GM23248 (cell line): Measurements from ENCODE around the gene SGSM2. TPM values are rescaled to one million over a fixed set of nuclear protein-coding genes. Genes with fewer than 3 reads are reported as not detected.

Source experiments
- DNase-seq: peaks from one replicate; pipeline ENCODE4 v3.0.0-alpha.2; 2015
- H2AFZ ChIP-seq: fragments of 200-600 bp; sonication (generic); 2 replicates; pipeline ENCODE4 v1.6.1; 2016; ENCODE audit warnings: antibody characterized with exemption
- H3F3A ChIP-seq: fragments of 200-600 bp; sonication (generic); 2 replicates; pipeline ENCODE4 v1.6.1; 2016; ENCODE audit warnings: mild to moderate bottlenecking, antibody characterized with exemption, mixed run types; ENCODE audit not compliant: insufficient read depth
- H3K27ac ChIP-seq: fragments of 200-600 bp; sonication (generic); 2 replicates; pipeline ENCODE4 v1.5.1; 2016; ENCODE audit warnings: mild to moderate bottlenecking
- H3K27me3 ChIP-seq: fragments of 200-600 bp; sonication (generic); replicated peaks from 2 replicates; pipeline ENCODE4 v1.6.1; 2016; ENCODE audit warnings: mild to moderate bottlenecking; ENCODE audit not compliant: insufficient read depth
- H3K36me3 ChIP-seq: fragments of 200-600 bp; sonication (generic); 2 replicates; pipeline ENCODE4 v1.6.1; 2016; ENCODE audit warnings: low read depth, mild to moderate bottlenecking
- H3K4me1 ChIP-seq: fragments of 200-600 bp; sonication (generic); 2 replicates; pipeline ENCODE4 v1.6.1; 2016; ENCODE audit warnings: mild to moderate bottlenecking; ENCODE audit not compliant: insufficient read depth
- H3K4me2 ChIP-seq: fragments of 200-600 bp; sonication (generic); one replicate; pipeline ENCODE4 v1.6.1; 2016; ENCODE audit warnings: mild to moderate bottlenecking; ENCODE audit not compliant: unreplicated experiment
- H3K4me3 ChIP-seq: fragments of 200-600 bp; sonication (generic); 2 replicates; pipeline ENCODE4 v1.5.1; 2016; ENCODE audit warnings: mild to moderate bottlenecking
- H3K79me2 ChIP-seq: fragments of 200-600 bp; sonication (generic); 2 replicates; pipeline ENCODE4 v1.6.1; 2016; ENCODE audit warnings: mild to moderate bottlenecking; ENCODE audit not compliant: insufficient read depth
- H3K9ac ChIP-seq: fragments of 200-600 bp; sonication (generic); 2 replicates; pipeline ENCODE4 v1.6.1; 2016; ENCODE audit warnings: mild to moderate bottlenecking
- H3K9me2 ChIP-seq: fragments of 200-600 bp; sonication (generic); 2 replicates; pipeline ENCODE4 v1.6.1; 2016; ENCODE audit warnings: mixed run types, mild to moderate bottlenecking, moderate library complexity; ENCODE audit not compliant: insufficient read depth
- H3K9me3 ChIP-seq: fragments of 200-600 bp; sonication (generic); one replicate; pipeline ENCODE4 v1.6.1; 2017; ENCODE audit warnings: low read depth
- H4K20me1 ChIP-seq: fragments of 200-600 bp; sonication (generic); 2 replicates; pipeline ENCODE4 v1.6.0; 2016; ENCODE audit not compliant: insufficient read depth
- EZH2 ChIP-seq: fragments of 200-600 bp; sonication (generic); IDR thresholded peaks from 2 replicates; pipeline ENCODE4 v1.6.1; 2018; ENCODE audit warnings: antibody characterized with exemption, mild to moderate bottlenecking; ENCODE audit not compliant: insufficient read depth, poor library complexity, severe bottlenecking
- EZH2phosphoT487 ChIP-seq: fragments of 200-600 bp; sonication (generic); IDR thresholded peaks from 2 replicates; pipeline ENCODE4 v1.6.1; 2018; ENCODE audit warnings: antibody characterized with exemption, moderate library complexity, mild to moderate bottlenecking, low read depth; ENCODE audit not compliant: insufficient read depth
- WGBS, 2 experiments: methylation state at CpG; one replicate each; pipeline ENCODE4 v1.1.6; 2015 to 2017; ENCODE audit warnings: low lambda C conversion rate in 2 of 2, low coverage in 1 of 2; ENCODE audit errors: missing lambda C conversion rate in 2 of 2; 5-methylcytosine and 5-hydroxymethylcytosine counted together
- in situ Hi-C: fragments of 300-500 bp; cut with MboI; formaldehyde crosslinking; loops from 2 replicates; pipeline ENCODE4 v1.15.0; 2020
- polyA plus RNA-seq: library from polyadenylated mRNA; unstranded; fragments of >200 nt; fragmentation: Nextera tagmentation; extraction: Ambion mirVana; gene quantifications from 2 replicates; pipeline ENCODE4 v1.2.1, GENCODE V29; 2016
- total RNA-seq: library from RNA; depleted of rRNA; stranded (reverse); fragments of >200 nt; shearing (Covaris generic); gene quantifications from 2 replicates; pipeline ENCODE4 v1.2.3, GENCODE V29; 2014

SGSM2 gene
- total and polyA plus RNA-seq, 2 experiments from 2014 or later = 19.8 to 32.3 TPM

DNA sequence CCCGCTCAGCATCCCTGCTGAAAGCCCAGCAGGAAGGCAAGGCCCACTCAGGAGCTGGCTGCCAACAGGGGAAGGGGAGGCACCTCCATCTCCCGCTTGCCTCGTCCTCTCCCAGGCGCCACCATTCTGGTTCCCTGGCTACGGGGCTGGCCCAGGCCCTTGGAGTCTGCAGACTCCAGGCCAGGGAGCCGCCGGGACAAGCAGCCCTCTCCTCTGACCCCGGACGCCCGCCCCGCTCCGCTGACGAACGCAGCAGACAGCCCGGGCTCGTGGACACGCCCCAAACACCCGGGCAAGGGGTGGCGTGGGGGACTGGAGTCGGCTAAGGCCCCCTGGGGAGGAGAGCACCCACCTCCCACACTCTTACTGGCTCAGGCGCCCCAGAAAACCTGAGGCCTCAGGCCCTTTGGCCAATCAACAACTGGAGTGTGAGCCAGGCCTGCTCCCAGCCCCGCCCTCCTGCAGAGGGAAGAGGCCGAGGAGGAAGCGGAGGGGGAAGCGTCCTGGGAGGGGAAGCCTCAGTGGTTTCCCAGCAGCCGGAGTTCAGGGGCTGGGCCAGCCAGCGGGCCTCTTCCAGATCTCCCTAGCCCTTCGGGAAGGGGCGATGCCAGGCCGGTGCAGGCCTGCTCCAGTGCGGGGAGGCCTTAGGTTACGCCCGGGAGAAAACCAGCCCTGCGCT, 59.4 kb downstream of the SGSM2 start:
- 1 to 3% methylated on average over 23 to 29 of the region's 34 CpGs for WGBS, 2 experiments
- H3K9me3 ChIP-seq = no peaks in the 10 kb centered on the region

DNA sequence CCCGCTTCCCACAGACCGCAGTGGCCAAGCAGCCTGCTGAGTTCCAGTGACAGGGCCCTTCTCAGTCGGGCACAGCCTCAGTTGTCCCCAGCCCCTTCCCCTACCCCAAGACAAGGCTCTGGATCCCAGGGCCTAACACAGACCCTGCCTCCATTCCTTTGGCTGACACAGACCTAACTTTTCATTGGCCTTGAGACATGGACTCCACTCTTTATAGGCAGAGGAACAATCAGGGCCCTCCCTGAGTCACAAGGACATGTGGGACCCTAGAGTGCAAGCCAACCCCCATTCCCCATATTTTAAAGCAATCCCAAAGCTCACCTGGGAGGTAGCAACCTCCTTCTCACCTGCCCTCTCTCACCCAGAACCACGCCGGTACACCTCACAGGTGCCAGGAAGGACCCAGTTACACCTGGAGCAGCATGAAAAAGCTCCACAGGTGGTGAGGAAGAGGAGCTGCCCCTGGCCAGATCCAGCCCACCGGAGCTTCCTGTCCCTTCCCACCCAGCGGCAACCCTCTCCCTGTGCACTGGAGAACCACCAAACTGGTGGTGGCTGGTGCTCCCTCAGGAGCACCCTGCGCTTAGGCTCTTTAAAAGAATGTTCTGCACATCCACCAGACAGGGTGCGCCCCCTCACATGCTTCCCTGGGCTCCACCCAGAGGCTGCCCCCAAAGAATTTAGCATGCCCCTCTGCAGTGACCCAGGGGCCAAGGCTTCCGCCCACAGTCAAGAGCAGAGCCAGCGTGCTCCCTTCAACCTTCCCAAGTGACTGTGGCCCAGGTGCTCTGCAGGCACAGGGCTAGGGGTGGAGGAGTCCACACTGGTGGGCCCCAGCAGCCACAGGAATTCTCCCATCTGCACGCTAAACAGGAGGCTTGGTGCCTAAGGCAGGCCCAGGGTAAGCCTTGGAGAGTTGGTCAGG, 60.2 kb downstream of the SGSM2 start:
- peak overlapping the region; percentile 60 for H3K4me3 ChIP-seq
- whole genome bisulfite sequencing, 2 experiments = 71 to 89% methylated on average over 9 to 12 of the region's 12 CpGs
- peaks cover 60% of the 10 kb centered on the region for H3K79me2 ChIP-seq

More for the DNA sequence above, 59.4 kb downstream of the SGSM2 start:
- Histone ChIP-seq H3K36me3 (no peaks in the 10 kb centered on the region), H3K27ac (peak overlapping the region; percentile 99), H3K9ac (peak overlapping the region; percentile 100), H4K20me1 (no peaks in the 10 kb centered on the region), H3K27me3 (no peaks in the 10 kb centered on the region), H3F3A (peaks cover 32% of the 10 kb centered on the region), H2AFZ (no peak overlapping the region), H3K9me2 (no peaks in the 10 kb centered on the region), H3K4me3 (peak overlapping the region; percentile 60), H3K79me2 (peaks cover 63% of the 10 kb centered on the region), H3K4me2 (peak overlapping the region; percentile 77), H3K4me1 (peaks cover 25% of the 10 kb centered on the region)
- DNase-seq = peak; percentile 96
- TF ChIP-seq EZH2phosphoT487 (no peak), EZH2 (no peak)
- in situ Hi-C loops = no loop called here

DNA sequence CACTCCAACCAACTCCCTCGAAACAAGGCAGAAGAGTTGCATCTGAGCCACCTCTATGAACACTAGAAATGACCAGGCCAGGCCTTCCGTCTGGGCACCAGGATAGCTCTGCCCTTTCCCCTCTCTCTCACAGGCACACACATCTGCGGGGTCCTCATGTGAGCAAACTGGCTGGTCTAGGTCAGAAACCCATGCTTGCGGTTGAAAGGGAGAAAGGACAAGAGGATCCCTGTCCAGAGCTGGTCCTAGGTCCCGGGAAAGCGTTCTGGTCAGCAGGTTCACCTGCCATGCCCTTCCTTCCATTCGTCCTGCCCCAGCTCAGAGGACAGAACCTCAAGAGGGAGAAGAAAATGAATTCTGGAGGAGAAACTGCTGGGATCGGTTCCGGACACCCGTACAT, 60.9 kb downstream of the SGSM2 start:
- H3K4me1 ChIP-seq = peaks cover 27% of the 10 kb centered on the region
- no peak for DNase-seq
- H2AFZ ChIP-seq = no peak overlapping the region
- H3K27me3 ChIP-seq = no peaks in the 10 kb centered on the region
- no peaks in the 10 kb centered on the region for H3K36me3 ChIP-seq
- no peaks in the 10 kb centered on the region for H4K20me1 ChIP-seq
- H3K9me3 ChIP-seq = no peaks in the 10 kb centered on the region
- 60% methylated on average over 10 of the region's 10 CpGs for WGBS, 2 experiments
- peak overlapping the region; percentile 96 for H3K4me3 ChIP-seq
- H3F3A ChIP-seq = peaks cover 32% of the 10 kb centered on the region
- in situ Hi-C loops = no loop called here
- TF ChIP-seq EZH2 = no peak
- TF ChIP-seq EZH2phosphoT487 = no peak
- H3K4me2 ChIP-seq = peak overlapping the region; percentile 98
- H3K9ac ChIP-seq = peak overlapping the region; percentile 100
- H3K27ac ChIP-seq = peak overlapping the region; percentile 99
- H3K9me2 ChIP-seq = no peaks in the 10 kb centered on the region
- H3K79me2 ChIP-seq = peaks cover 60% of the 10 kb centered on the region

More for the DNA sequence above, 60.2 kb downstream of the SGSM2 start:
- no peak for TF ChIP-seq EZH2phosphoT487
- no peak for TF ChIP-seq EZH2
- no peaks in the 10 kb centered on the region for H3K36me3 ChIP-seq
- peak overlapping the region; percentile 100 for H3K9ac ChIP-seq
- H3K9me2 ChIP-seq = no peaks in the 10 kb centered on the region
- H3K9me3 ChIP-seq = no peaks in the 10 kb centered on the region
- H4K20me1 ChIP-seq = no peaks in the 10 kb centered on the region
- no peak for DNase-seq
- no peak overlapping the region for H2AFZ ChIP-seq
- in situ Hi-C loops = no loop called here
- H3K4me1 ChIP-seq = peaks cover 24% of the 10 kb centered on the region
- peaks cover 26% of the 10 kb centered on the region for H3F3A ChIP-seq
- H3K27me3 ChIP-seq = no peaks in the 10 kb centered on the region
- H3K27ac ChIP-seq = peak overlapping the region; percentile 99
- peak overlapping the region; percentile 98 for H3K4me2 ChIP-seq
